HG02642 (cell line): ENCODE data around the gene OR4C46.
"Not testable (repeated sequence)": the region's sequence is repeated elsewhere in the genome, so short reads cannot be mapped to it uniquely, and the experiment has no call there.

Source experiments
- ATAC-seq: cut with Tn5 transposase; IDR thresholded peaks from one replicate; pipeline ENCODE4 v1.9.1; 2021; ENCODE audit warnings: mild to moderate bottlenecking; ENCODE audit not compliant: unreplicated experiment, poor library complexity

The OR4C46 gene

DNA sequence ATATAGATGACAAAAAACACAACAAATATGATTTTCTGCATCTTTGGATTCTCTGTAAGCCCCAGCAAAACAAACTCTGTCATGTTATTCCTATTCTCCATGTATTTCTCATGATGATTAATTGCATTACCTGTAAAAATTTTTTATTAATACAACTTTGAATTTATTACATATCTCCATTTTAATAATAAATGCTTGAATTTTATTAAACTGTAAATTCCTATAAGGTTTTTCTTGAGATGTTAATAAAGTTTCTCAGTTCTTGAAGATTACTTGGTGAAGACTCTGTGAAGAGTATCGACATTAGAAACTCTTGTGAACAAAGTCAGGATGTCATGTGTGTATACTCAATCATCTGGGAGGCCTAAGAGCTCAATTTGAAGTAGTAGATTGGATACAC, at the start of gene OR4C46:
TSS of gene OR4C46 (minus strand) at position 101 of the 400 bp plus-strand sequence. CDS start at position 101, 0 bp downstream.
- no peak for ATAC-seq

DNA sequence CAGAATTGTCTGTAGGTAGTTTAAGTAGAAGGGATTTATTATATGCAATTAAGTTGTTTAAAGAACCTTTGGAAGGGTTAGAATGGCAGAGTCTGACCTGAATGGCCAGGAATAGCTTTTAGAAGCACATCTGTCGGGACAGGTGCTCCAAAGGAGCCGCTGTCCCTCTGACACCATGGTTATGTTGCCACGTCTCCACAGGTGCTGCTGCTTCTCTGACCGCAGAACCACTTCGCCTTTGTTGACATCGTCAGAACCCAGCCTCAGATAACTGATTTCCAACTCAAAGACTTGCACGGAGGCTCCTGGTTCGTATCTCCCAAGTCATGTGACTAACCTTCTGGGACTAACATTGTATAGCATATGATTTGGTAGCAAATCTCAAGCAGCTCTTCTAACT, 41.8 kb upstream of the OR4C46 start:
- not testable (repeated sequence) for ATAC-seq

DNA sequence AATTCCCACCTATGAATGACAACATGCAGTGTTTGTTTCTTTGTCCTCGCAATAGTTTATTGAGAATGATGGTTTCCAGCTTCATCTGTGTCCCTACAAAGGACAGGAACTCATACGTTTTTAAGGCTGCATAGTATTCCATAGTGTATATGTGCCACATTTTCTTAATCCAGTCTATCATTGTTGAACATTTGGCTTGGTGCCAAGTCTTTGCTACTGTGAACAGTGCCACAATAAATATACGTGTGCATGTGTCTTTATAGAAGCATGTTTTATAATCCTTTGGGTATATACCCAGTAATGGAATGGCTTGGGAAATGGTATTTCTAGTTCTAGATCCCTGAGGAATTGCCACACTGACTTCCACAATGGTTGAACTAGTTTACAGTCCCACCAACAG, 42.4 kb downstream of the OR4C46 start:
- not testable (repeated sequence) for ATAC-seq

DNA sequence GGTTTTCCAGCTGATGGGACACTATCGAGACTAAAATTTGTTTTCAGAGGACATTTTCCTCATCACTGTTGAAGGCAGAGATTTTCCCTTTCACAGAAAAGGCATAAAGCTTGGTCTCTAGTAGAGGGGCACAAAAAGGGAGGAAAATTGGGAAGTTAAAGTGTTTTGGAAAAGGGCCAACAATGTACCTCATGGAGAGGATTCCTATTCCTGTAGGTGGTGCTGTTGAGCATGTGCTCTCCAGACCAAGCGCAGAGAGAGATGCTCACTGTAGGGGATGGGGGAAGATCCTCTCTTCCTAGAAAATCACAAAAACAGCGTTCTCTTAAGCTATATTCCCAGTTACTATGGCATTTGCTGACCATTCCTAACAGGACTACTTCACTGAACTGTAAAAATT, 44.9 kb downstream of the OR4C46 start:
- ATAC-seq = no peak

DNA sequence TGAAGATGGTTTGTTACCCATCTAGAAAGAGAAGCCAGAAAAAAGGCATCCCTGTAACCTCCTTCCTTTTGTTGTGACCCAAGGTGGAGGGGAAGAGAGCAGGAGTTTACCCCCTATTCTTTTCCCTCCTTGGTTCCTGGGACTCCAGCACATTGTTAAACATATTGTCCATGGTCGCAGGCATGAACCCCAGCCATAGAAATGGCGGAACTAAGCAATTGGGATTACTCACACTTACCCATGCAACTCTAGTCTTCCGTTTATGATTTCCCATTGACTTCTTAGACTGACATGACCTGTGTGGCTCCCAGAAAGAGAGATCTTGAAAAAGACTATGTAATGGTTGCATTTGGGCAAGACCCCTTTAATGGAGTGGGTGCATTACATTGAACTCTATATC, 45.4 kb downstream of the OR4C46 start:
- ATAC-seq = no peak
